Muscle of arm (tissue), 12 donors: ENCODE results near the gene PRKD2. TPM values are rescaled to one million over a fixed set of nuclear protein-coding genes. Genes with fewer than 3 reads are reported as not detected.
"Not testable (repeated sequence)": the region's sequence is repeated elsewhere in the genome, so short reads cannot be mapped to it uniquely, and the experiment has no call there.

Experiments
- DNase-seq: peaks from one replicate; pipeline ENCODE4 v3.0.0-alpha.2; 2013
- polyA plus RNA-seq, 12 donors: library from polyadenylated mRNA; unstranded; fragments of 120-200 nt; gene quantifications; one replicate each; pipeline ENCODE4 v1.2.1, GENCODE V29; 2013; ENCODE audit not compliant: insufficient read length in 12 of 12

Gene PRKD2
- polyA plus RNA-seq, 12 donors: 15.9 to 43.5 (median 22.3) TPM; not detected in 1

DNA sequence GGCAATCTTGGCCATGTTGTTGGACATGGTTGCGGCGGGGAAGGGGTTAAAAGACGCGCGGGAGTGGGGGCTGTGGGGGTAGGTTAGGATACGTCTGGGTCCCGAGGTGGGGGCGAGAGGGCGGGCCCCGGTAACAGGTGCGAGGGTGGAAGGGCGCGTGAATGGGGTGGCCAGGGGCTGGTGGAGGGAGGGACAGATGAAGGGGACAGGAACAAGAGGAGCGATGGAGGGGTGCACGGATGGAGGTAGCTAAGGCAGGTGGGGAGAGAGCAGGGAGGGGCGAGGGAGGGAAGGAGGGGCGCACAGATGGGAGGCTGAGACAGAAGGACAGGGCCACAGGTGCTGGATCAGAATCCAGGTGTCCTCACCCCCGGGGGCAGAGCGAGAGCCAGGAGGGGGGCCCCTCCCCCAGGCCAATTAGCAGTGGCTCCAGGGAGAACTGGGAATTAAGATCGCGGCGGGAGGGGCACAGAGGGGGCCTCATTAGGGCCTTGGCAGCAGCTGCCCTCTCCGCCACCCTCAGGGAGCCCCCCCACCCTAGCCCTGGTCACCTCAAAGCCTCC is 82.2 kb downstream of the PRKD2 start:
- DNase-seq: no peak

GRCh38 chr19:46634045-46634655 is 82.8 kb downstream of the PRKD2 start:
- no peak for DNase-seq

- DNase-seq: no peak
Measured at GRCh38 chr19:46633130-46633529, 83.8 kb downstream of the PRKD2 start.

GRCh38 chr19:46631481-46631880 is 85.4 kb downstream of the PRKD2 start:
- DNase-seq: no peak

DNA sequence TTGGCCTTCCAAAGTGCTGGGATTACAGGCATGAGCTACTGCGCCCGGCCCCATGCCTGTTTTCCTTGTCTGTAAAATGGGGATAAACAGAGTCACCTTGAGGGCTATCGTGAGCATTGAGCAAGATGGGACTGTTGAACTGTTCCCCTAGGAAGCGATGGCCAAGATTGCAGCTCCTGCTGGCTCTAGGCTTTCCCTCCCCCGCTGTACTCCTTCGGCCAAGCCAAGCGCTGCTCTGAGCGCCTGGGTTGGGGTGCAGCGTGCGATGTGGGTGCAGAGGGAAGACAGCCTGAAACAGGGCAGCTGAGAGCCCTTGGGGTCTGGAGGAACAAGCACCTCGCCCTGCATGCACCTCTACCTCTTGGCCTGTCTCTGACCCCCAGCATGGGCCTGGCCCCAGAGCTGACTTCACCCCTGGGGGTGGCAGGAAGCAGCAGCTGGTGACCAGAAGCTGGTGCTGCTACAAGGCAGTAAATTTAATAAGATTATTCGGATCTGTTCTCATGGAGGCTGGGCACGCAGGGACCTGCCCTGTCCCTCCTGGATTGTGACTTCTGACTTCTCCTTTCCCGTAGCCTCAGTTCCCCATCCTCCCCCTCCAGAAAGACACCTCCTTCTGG is 86.2 kb downstream of the PRKD2 start:
- DNase-seq: no peak

- DNase-seq: no peak
Measured at GRCh38 chr19:46629546-46630025, 87.3 kb downstream of the PRKD2 start.

DNA sequence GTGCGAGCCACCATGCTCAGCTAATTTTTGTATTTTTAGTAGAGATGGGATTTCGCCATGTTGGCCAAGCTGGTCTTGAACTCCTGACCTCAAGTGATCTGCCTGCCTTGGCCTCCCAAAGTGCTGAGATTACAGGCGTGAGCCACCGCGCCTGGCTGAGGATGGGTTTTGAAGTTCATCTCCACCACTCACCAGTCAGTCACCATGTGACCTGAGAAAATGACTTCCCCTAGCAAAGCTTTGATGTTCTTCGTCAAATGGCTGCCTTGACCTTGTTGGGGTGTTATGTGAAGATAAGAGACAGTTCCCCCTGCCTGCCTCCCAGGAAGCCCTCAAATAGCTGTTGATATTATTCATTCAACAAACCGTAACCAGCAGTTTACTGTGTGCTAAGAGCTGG is 87.9 kb downstream of the PRKD2 start:
- not testable (repeated sequence) for DNase-seq

- no peak for DNase-seq
Measured at GRCh38 chr19:46626446-46626845, 90.5 kb downstream of the PRKD2 start.

GRCh38 chr19:46625731-46626130 is 91.2 kb downstream of the PRKD2 start:
- DNase-seq: no peak

- DNase-seq: peak; percentile 78
Measured at GRCh38 chr19:46624958-46625661, 91.8 kb downstream of the PRKD2 start, which contains the start of gene PTGIR. Gene PTGIR, minus strand, starts transcription at chr19:46625089. Its CDS starts 864 bp downstream, at chr19:46624225.

Other genes starting within 250 kb of the PRKD2 start
- gene PNMA8A, start 245.6 kb downstream of the PRKD2 start, polyA plus RNA-seq: 10 to 100 TPM in 11 of 12 donors, not detected in 1; 18.6 to 55.2 (median 40.1) TPM
- gene PNMA8B, start 221.2 kb downstream of the PRKD2 start, polyA plus RNA-seq: 1 to 10 TPM in 10 of 12 donors, not detected in 2; 1.8 to 5.1 (median 2.3) TPM
- gene CALM3, start 115.8 kb downstream of the PRKD2 start, polyA plus RNA-seq: 100 to 1,000 TPM; 165 to 381 (median 230) TPM
- 1 to 10 TPM in 10 of 12 donors, not detected in 2; 1.7 to 6.7 (median 2.7) TPM for gene PTGIR, start 92.0 kb downstream of the PRKD2 start, polyA plus RNA-seq
- gene GNG8, start 80.9 kb downstream of the PRKD2 start, polyA plus RNA-seq: 1 to 10 TPM in 5 of 12 donors, not detected in 7; 1.1 to 2.1 (median 1.6) TPM
- gene DACT3, start 55.9 kb downstream of the PRKD2 start, polyA plus RNA-seq: 10 to 100 TPM in 10 of 12 donors, 1 to 10 TPM in 1, not detected in 1; 9.8 to 25.7 (median 16.3) TPM
- 10 to 100 TPM in 11 of 12 donors, not detected in 1; 13.7 to 46.3 (median 18.3) TPM for gene FKRP, start 28.9 kb upstream of the PRKD2 start, polyA plus RNA-seq
- 10 to 100 TPM in 11 of 12 donors, not detected in 1; 40.0 to 75.7 (median 44.8) TPM for gene STRN4, start 29.3 kb upstream of the PRKD2 start, polyA plus RNA-seq
- 10 to 100 TPM in 11 of 12 donors, not detected in 1; 15.7 to 39.9 (median 19.1) TPM for gene SLC1A5, start 71.5 kb upstream of the PRKD2 start, polyA plus RNA-seq
- 10 to 100 TPM in 11 of 12 donors, not detected in 1; 40.5 to 71.1 (median 53.7) TPM for gene AP2S1, start 133.7 kb upstream of the PRKD2 start, polyA plus RNA-seq
- 10 to 100 TPM in 11 of 12 donors, not detected in 1; 35.6 to 79.6 (median 37.3) TPM for gene ARHGAP35, start 143.9 kb upstream of the PRKD2 start, polyA plus RNA-seq